HepG2 (cell line): Measurements from ENCODE around the gene FAM76A. TPM values are rescaled to one million over a fixed set of nuclear protein-coding genes. Genes with fewer than 3 reads are reported as not detected.

Experiments
- FOXK2 ChIP-seq: fragments of 450-650 bp; IDR thresholded peaks from 2 replicates; pipeline ENCODE4 v1.6.1; 2016
- HOXA9 ChIP-seq: sonication (generic); formaldehyde crosslinking; IDR thresholded peaks from 2 replicates; pipeline ENCODE4 v1.8.1; 2022; ENCODE audit warnings: missing genetic modification reagents, mild to moderate bottlenecking, moderate library complexity, borderline replicate concordance
- NFE2L1 ChIP-seq: sonication (generic); formaldehyde crosslinking; IDR thresholded peaks from 2 replicates; pipeline ENCODE4 v1.4.0; 2020; ENCODE audit warnings: missing genetic modification reagents, mild to moderate bottlenecking, borderline replicate concordance
- NR2F2 ChIP-seq: IDR thresholded peaks from 2 replicates; pipeline ENCODE4 v1.6.1; 2012; ENCODE audit warnings: low read depth, inconsistent platforms, borderline replicate concordance
- ZFP37 ChIP-seq: sonication (generic); formaldehyde crosslinking; IDR thresholded peaks from 2 replicates; pipeline ENCODE4 v1.4.0; 2020; ENCODE audit warnings: missing genetic modification reagents, borderline replicate concordance
- ZNF468 ChIP-seq: sonication (generic); formaldehyde crosslinking; IDR thresholded peaks from 2 replicates; pipeline ENCODE4 v1.8.0; 2022; ENCODE audit warnings: mild to moderate bottlenecking, moderate library complexity, missing genetic modification reagents
- ZNF564 ChIP-seq: sonication (generic); formaldehyde crosslinking; IDR thresholded peaks from 2 replicates; pipeline ENCODE4 v1.8.1; 2023; ENCODE audit warnings: mild to moderate bottlenecking, missing genetic modification reagents
- ZSCAN22 ChIP-seq: sonication (generic); formaldehyde crosslinking; IDR thresholded peaks from 2 replicates; pipeline ENCODE4 v1.4.0; 2020; ENCODE audit warnings: mild to moderate bottlenecking, missing genetic modification reagents
- polyA plus RNA-seq, 8 experiments: library from polyadenylated mRNA; depleted of rRNA in 3 of 8; stranded (reverse) in 7 of 8; unstranded in 1 of 8; fragments of >200 nt; fragmentation: Illumina TruSeq in 4 of 8; extraction: Trizol in 4 of 8; gene quantifications; 2 replicates each; pipeline versions ENCODE4 v1.2.1 to v1.2.3, GENCODE V29; 2011 to 2016; ENCODE audit warnings: low read depth in 4 of 8, missing spikeins in 1 of 8, mixed read lengths in 1 of 8; ENCODE audit not compliant: insufficient read depth in 1 of 8
- total RNA-seq, 5 experiments: library from RNA; depleted of rRNA; stranded (reverse); fragments of >200 nt; fragmentation: Illumina TruSeq; extraction: Trizol; gene quantifications; 2 replicates each; pipeline ENCODE4 v1.2.3, GENCODE V29; 2016; ENCODE audit warnings: low read depth in 1 of 5
- TF ChIP-seq, protein P1 (sequence below): sonication (generic); IDR thresholded peaks from 2 replicates; pipeline ENCODE4 v1.6.1; 2016; ENCODE audit warnings: low read depth, borderline replicate concordance
- TF ChIP-seq, protein P2 (sequence below): sonication (generic); formaldehyde crosslinking; IDR thresholded peaks from 2 replicates; pipeline ENCODE4 v1.4.0; 2020; ENCODE audit warnings: missing genetic modification reagents
- TF ChIP-seq, protein P3 (sequence below): sonication (generic); formaldehyde crosslinking; IDR thresholded peaks from 2 replicates; pipeline ENCODE4 v1.5.0; 2020; ENCODE audit warnings: mild to moderate bottlenecking, missing genetic modification reagents
- TF ChIP-seq, protein P4 (sequence below): sonication (generic); formaldehyde crosslinking; IDR thresholded peaks from 2 replicates; pipeline ENCODE4 v1.4.0; 2020; ENCODE audit warnings: mild to moderate bottlenecking, low read depth, missing genetic modification reagents
- TF ChIP-seq, protein P5 (sequence below): sonication (generic); formaldehyde crosslinking; IDR thresholded peaks from 2 replicates; pipeline ENCODE4 v1.8.1; 2022; ENCODE audit warnings: mild to moderate bottlenecking, missing genetic modification reagents
- TF ChIP-seq, protein P6 (sequence below): sonication (generic); formaldehyde crosslinking; IDR thresholded peaks from 2 replicates; pipeline ENCODE4 v1.4.0; 2020; ENCODE audit warnings: missing genetic modification reagents, borderline replicate concordance
- TF ChIP-seq, protein P7 (sequence below): IDR thresholded peaks from 2 replicates; pipeline ENCODE4 v1.6.1; 2016

The FAM76A gene
- total and polyA plus RNA-seq, 2 of the 13 experiments (the other 11 are each of a cell fraction or from before 2014, with no cell fraction given), result 4.2 to 15.7 TPM

DNA sequence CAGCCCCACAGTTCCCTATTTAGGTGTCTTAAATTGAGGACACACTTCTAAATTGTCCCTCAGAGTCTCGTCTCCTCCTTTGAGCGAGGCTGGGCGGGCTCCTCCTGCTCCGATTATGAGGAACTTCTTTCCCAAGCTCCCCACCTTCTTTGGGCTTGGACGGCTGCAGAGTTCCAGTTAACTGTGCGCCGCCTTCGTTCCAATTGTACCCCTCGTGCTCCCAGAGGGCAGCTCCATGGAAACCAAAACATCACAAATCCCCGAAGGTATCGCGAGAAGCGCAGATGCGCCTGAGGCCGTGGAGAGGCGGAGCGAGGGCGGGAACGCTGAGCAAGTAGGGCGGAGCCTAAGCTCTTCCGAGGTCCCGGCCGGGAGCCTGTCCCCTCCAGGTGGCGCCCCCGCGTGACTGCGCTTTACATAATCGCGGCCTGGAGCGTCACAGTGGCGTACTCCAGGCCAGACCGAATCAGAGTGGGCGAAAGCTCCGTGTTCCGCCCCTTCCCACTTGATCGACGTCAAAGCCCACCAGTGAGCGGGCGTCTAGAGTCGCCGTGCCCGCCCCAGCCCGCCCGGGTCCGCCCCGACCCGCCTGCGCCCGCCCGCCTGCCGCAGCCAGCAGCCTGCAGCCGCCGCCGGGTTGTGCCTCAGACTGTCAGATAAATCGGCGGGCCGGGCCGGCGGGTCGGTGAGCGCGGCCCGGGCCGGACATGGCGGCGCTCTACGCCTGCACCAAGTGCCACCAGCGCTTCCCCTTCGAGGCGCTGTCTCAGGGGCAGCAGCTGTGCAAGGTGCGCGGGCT lies at the start of gene FAM76A (continued):
- TF ChIP-seq, protein P1, sequence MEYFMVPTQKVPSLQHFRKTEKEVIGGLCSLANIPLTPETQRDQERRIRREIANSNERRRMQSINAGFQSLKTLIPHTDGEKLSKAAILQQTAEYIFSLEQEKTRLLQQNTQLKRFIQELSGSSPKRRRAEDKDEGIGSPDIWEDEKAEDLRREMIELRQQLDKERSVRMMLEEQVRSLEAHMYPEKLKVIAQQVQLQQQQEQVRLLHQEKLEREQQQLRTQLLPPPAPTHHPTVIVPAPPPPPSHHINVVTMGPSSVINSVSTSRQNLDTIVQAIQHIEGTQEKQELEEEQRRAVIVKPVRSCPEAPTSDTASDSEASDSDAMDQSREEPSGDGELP, result peak; percentile 68; the same call in 1 of the 2 replicates
- TF ChIP-seq ZSCAN22 (CRISPR knock-in tag), result 0 out of 2 replicates have a peak, but pooled peaks have one; percentile 55
- 0 out of 2 replicates have a peak, but pooled peaks have one; percentile 3 for TF ChIP-seq ZNF564 (CRISPR knock-in tag)
- TF ChIP-seq, protein P2, sequence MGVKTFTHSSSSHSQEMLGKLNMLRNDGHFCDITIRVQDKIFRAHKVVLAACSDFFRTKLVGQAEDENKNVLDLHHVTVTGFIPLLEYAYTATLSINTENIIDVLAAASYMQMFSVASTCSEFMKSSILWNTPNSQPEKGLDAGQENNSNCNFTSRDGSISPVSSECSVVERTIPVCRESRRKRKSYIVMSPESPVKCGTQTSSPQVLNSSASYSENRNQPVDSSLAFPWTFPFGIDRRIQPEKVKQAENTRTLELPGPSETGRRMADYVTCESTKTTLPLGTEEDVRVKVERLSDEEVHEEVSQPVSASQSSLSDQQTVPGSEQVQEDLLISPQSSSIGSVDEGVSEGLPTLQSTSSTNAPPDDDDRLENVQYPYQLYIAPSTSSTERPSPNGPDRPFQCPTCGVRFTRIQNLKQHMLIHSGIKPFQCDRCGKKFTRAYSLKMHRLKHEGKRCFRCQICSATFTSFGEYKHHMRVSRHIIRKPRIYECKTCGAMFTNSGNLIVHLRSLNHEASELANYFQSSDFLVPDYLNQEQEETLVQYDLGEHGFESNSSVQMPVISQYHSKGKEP (CRISPR knock-in tag), result no peak
- TF ChIP-seq, protein P3, sequence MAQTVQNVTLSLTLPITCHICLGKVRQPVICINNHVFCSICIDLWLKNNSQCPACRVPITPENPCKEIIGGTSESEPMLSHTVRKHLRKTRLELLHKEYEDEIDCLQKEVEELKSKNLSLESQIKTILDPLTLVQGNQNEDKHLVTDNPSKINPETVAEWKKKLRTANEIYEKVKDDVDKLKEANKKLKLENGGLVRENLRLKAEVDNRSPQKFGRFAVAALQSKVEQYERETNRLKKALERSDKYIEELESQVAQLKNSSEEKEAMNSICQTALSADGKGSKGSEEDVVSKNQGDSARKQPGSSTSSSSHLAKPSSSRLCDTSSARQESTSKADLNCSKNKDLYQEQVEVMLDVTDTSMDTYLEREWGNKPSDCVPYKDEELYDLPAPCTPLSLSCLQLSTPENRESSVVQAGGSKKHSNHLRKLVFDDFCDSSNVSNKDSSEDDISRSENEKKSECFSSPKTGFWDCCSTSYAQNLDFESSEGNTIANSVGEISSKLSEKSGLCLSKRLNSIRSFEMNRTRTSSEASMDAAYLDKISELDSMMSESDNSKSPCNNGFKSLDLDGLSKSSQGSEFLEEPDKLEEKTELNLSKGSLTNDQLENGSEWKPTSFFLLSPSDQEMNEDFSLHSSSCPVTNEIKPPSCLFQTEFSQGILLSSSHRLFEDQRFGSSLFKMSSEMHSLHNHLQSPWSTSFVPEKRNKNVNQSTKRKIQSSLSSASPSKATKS (CRISPR knock-in tag), result no peak
- TF ChIP-seq, protein P4, sequence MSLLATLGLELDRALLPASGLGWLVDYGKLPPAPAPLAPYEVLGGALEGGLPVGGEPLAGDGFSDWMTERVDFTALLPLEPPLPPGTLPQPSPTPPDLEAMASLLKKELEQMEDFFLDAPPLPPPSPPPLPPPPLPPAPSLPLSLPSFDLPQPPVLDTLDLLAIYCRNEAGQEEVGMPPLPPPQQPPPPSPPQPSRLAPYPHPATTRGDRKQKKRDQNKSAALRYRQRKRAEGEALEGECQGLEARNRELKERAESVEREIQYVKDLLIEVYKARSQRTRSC, result no peak; the same call in 1 of the 2 replicates
- TF ChIP-seq, protein P5, sequence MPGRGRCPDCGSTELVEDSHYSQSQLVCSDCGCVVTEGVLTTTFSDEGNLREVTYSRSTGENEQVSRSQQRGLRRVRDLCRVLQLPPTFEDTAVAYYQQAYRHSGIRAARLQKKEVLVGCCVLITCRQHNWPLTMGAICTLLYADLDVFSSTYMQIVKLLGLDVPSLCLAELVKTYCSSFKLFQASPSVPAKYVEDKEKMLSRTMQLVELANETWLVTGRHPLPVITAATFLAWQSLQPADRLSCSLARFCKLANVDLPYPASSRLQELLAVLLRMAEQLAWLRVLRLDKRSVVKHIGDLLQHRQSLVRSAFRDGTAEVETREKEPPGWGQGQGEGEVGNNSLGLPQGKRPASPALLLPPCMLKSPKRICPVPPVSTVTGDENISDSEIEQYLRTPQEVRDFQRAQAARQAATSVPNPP (CRISPR knock-in tag), result peak; percentile 78; the same call in 1 of the 2 replicates
- TF ChIP-seq, protein P6, sequence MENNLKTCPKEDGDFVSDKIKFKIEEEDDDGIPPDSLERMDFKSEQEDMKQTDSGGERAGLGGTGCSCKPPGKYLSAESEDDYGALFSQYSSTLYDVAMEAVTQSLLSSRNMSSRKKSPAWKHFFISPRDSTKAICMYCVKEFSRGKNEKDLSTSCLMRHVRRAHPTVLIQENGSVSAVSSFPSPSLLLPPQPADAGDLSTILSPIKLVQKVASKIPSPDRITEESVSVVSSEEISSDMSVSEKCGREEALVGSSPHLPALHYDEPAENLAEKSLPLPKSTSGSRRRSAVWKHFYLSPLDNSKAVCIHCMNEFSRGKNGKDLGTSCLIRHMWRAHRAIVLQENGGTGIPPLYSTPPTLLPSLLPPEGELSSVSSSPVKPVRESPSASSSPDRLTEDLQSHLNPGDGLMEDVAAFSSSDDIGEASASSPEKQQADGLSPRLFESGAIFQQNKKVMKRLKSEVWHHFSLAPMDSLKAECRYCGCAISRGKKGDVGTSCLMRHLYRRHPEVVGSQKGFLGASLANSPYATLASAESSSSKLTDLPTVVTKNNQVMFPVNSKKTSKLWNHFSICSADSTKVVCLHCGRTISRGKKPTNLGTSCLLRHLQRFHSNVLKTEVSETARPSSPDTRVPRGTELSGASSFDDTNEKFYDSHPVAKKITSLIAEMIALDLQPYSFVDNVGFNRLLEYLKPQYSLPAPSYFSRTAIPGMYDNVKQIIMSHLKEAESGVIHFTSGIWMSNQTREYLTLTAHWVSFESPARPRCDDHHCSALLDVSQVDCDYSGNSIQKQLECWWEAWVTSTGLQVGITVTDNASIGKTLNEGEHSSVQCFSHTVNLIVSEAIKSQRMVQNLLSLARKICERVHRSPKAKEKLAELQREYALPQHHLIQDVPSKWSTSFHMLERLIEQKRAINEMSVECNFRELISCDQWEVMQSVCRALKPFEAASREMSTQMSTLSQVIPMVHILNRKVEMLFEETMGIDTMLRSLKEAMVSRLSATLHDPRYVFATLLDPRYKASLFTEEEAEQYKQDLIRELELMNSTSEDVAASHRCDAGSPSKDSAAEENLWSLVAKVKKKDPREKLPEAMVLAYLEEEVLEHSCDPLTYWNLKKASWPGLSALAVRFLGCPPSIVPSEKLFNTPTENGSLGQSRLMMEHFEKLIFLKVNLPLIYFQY (CRISPR knock-in tag), result peak; percentile 74; the same call in 1 of the 2 replicates
- TF ChIP-seq ZNF468 (CRISPR knock-in tag), result 0 out of 2 replicates have a peak, but pooled peaks have one; percentile 48
- TF ChIP-seq FOXK2, result peak; percentile 59; the same call in 1 of the 2 replicates
- TF ChIP-seq HOXA9, result no peak
- TF ChIP-seq ZFP37, result peak; percentile 71
- TF ChIP-seq NR2F2, result peak; percentile 27; the same call in 1 of the 2 replicates
- TF ChIP-seq, protein P7, sequence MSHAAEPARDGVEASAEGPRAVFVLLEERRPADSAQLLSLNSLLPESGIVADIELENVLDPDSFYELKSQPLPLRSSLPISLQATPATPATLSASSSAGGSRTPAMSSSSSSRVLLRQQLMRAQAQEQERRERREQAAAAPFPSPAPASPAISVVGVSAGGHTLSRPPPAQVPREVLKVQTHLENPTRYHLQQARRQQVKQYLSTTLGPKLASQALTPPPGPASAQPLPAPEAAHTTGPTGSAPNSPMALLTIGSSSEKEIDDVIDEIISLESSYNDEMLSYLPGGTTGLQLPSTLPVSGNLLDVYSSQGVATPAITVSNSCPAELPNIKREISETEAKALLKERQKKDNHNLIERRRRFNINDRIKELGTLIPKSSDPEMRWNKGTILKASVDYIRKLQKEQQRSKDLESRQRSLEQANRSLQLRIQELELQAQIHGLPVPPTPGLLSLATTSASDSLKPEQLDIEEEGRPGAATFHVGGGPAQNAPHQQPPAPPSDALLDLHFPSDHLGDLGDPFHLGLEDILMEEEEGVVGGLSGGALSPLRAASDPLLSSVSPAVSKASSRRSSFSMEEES (CRISPR knock-in tag), result peak; percentile 85
- TF ChIP-seq NFE2L1 (CRISPR knock-in tag), result no peak
